ENCODE measurements around the gene ALPK1. TPM values are rescaled to one million over a fixed set of nuclear protein-coding genes. Genes with fewer than 3 reads are reported as not detected.

Gene ALPK1
- total RNA-seq, 1 experiment from 2014 or later, result 21.3 TPM

- ATAC-seq (no peak), DNase-seq (ENCODE audit: low read depth, low spot score) (no peak)
- Histone ChIP-seq H3K79me2 (ENCODE audit: insufficient read depth, low read length) (peaks cover 97% of the 10 kb centered on the region), H3K9ac (ENCODE audit: low read length) (no peak overlapping the region), H3K4me2 (ENCODE audit: low read length) (no peak overlapping the region), H3K9me2 (ENCODE audit: insufficient read depth) (no peaks in the 10 kb centered on the region), H3K9me3 (ENCODE audit: control insufficient read depth in 1 of 2, insufficient read depth in 1 of 2, low read depth in 1 of 2, low read length in 2 of 2) (no peaks in the 10 kb centered on the region), H3K4me1 (ENCODE audit: control insufficient read depth in 1 of 2, insufficient read depth in 2 of 2, low read length in 2 of 2) (peaks cover 3 to 4% of the 10 kb centered on the region in 2 experiments; a peak in 3 of 4 replicates), H4K20me1 (ENCODE audit: insufficient read depth) (no peaks in the 10 kb centered on the region; the same call in 1 of the 2 replicates), H3K36me3 (ENCODE audit: control insufficient read depth in 1 of 2, insufficient read depth in 2 of 2, low read length in 2 of 2) (peaks cover 0 to 25% of the 10 kb centered on the region in 2 experiments; a peak in 2 of 4 replicates), H3K27ac (ENCODE audit: low read depth, low read length) (no peak overlapping the region), H3K4me3 (replicated peaks in 1 of 2; ENCODE audit: low read depth in 1 of 2, low read length in 2 of 2) (no peak overlapping the region), H3K27me3 (ENCODE audit: insufficient read depth, low read length) (no peaks in the 10 kb centered on the region), H2AFZ (ENCODE audit: low read depth, low read length, poor library complexity, severe bottlenecking) (no peak overlapping the region)
- RAD21 ChIA-PET (ENCODE audit: low non-redundant PET in 1 of 2, low total read pairs in 2 of 2, uncharacterized antibody in 2 of 2, unreplicated experiment in 2 of 2), result no interaction called here
- intact Hi-C loops (cut with micrococcal nuclease), result no loop called here
- TF ChIP-seq ZBTB33 (IDR thresholded peaks at IDR 0.05; ENCODE audit: extremely low read depth, insufficient replicate concordance, low read length) (no peak), CBX3 (IDR thresholded peaks at IDR 0.05; ENCODE audit: low read depth) (no peak), ATF3 (IDR thresholded peaks at IDR 0.05) (no peak), EGR1 (IDR thresholded peaks at IDR 0.05; ENCODE audit: low read depth) (no peak), POLR2AphosphoS5 (IDR thresholded peaks at IDR 0.05; ENCODE audit: low read depth, low read length) (no peak), ZNF274 (IDR thresholded peaks at IDR 0.05; ENCODE audit: low read depth, low read length) (no peak), MAX (IDR thresholded peaks at IDR 0.05) (no peak), CTCF (IDR thresholded peaks at IDR 0.05 in 2 of 3, conservative IDR thresholded peaks at IDR 0.05 in 1 of 3; ENCODE audit: borderline replicate concordance in 1 of 3, insufficient read depth in 1 of 3, low read depth in 2 of 3, low read length in 2 of 3) (no peak), JUND (IDR thresholded peaks at IDR 0.05) (no peak), ZFX (IDR thresholded peaks at IDR 0.05) (no peak), EZH2phosphoT487 (IDR thresholded peaks at IDR 0.05; ENCODE audit: borderline replicate concordance) (no peak), SRF (IDR thresholded peaks at IDR 0.05; ENCODE audit: low read depth) (no peak), FOSL1 (IDR thresholded peaks at IDR 0.05; ENCODE audit: low read depth) (no peak), TCF7L2 (IDR thresholded peaks at IDR 0.05; ENCODE audit: borderline replicate concordance, extremely low read depth, insufficient read depth, insufficient read length) (no peak), SIN3A (IDR thresholded peaks at IDR 0.05; ENCODE audit: low read depth) (no peak), YY1 (IDR thresholded peaks at IDR 0.05; ENCODE audit: extremely low read depth, insufficient replicate concordance, low read depth, low read length) (no peak), ELF1 (IDR thresholded peaks at IDR 0.05; ENCODE audit: borderline replicate concordance, low read depth) (no peak)
- POLR2A ChIA-PET, result interaction anchor here (0.7 kb wide), 1 partner anchor 211 kb away, joined by 3 read pairs; no protein-coding TSS in a partner anchor
- CTCF ChIA-PET, result no interaction called here
- BruUV-seq (replicated peaks), result no TSS peak
Measured at GRCh38 chr4:112279025-112279881, 17.9 kb upstream of the ALPK1 start.
